ENCODE results near the gene KRTAP13-2.

KRTAP13-2 gene

DNA sequence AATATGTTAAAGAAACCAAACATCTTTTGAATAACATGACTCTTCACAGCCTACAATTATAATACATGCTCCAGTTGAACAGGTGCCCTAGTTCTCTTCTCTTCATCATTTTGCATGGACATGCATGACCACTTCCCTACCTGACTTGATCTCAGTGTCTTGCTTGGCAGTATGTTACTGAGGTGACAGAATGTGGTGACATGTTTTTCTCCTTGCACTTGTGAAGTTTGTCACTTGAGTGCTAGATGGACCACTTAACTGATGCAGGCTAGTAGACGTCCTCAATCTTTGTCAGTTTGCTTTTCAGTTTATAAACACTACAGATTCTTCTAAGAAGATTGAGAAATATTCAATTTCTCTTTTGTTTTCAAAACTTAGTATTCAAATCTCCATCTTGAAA is 10.1 kb upstream of the KRTAP13-2 start:
- TF ChIP-seq, protein P1, sequence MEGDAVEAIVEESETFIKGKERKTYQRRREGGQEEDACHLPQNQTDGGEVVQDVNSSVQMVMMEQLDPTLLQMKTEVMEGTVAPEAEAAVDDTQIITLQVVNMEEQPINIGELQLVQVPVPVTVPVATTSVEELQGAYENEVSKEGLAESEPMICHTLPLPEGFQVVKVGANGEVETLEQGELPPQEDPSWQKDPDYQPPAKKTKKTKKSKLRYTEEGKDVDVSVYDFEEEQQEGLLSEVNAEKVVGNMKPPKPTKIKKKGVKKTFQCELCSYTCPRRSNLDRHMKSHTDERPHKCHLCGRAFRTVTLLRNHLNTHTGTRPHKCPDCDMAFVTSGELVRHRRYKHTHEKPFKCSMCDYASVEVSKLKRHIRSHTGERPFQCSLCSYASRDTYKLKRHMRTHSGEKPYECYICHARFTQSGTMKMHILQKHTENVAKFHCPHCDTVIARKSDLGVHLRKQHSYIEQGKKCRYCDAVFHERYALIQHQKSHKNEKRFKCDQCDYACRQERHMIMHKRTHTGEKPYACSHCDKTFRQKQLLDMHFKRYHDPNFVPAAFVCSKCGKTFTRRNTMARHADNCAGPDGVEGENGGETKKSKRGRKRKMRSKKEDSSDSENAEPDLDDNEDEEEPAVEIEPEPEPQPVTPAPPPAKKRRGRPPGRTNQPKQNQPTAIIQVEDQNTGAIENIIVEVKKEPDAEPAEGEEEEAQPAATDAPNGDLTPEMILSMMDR (IDR thresholded peaks at IDR 0.05), result no peak
- intact Hi-C loops (cut with DNase I; ENCODE audit: low total_unique reads), result no loop called here

GRCh38 chr21:30355906-30356305 is 16.2 kb downstream of the KRTAP13-2 start:
- no peak overlapping the region for H3K27ac ChIP-seq
- TF ChIP-seq, protein P1 (IDR thresholded peaks at IDR 0.05), result no peak
- H3K4me1 ChIP-seq, result peaks cover 0 to 13% (median 2%) of the 10 kb centered on the region in 4 donors
- no peak overlapping the region for H3K4me3 ChIP-seq
- no peak for DNase-seq
- intact Hi-C loops (cut with DNase I; ENCODE audit: low total_unique reads), result no loop called here
- H3K36me3 ChIP-seq, result no peaks in the 10 kb centered on the region
- no peaks in the 10 kb centered on the region for H3K27me3 ChIP-seq
- H3K9me3 ChIP-seq, result no peaks in the 10 kb centered on the region

More for the DNA sequence above, 10.1 kb upstream of the KRTAP13-2 start:
- no peak overlapping the region for H3K4me3 ChIP-seq
- H3K4me1 ChIP-seq, result no peaks in the 10 kb centered on the region
- no peaks in the 10 kb centered on the region for H3K36me3 ChIP-seq
- H3K9me3 ChIP-seq, result no peaks in the 10 kb centered on the region
- H3K27ac ChIP-seq, result no peak overlapping the region
- DNase-seq, result no peak
- no peaks in the 10 kb centered on the region for H3K27me3 ChIP-seq

GRCh38 chr21:30354308-30355005 is 17.6 kb downstream of the KRTAP13-2 start:
- TF ChIP-seq, protein P1 (IDR thresholded peaks at IDR 0.05), result no peak
- H3K27me3 ChIP-seq, result no peaks in the 10 kb centered on the region
- no peak overlapping the region for H3K27ac ChIP-seq
- DNase-seq, result no peak
- no peaks in the 10 kb centered on the region for H3K36me3 ChIP-seq
- peaks cover 0 to 13% (median 2%) of the 10 kb centered on the region in 4 donors for H3K4me1 ChIP-seq
- H3K9me3 ChIP-seq, result no peaks in the 10 kb centered on the region
- intact Hi-C loops (cut with DNase I; ENCODE audit: low total_unique reads), result no loop called here
- H3K4me3 ChIP-seq, result no peak overlapping the region

GRCh38 chr21:30351534-30351933 is 20.5 kb downstream of the KRTAP13-2 start:
- no peak overlapping the region for H3K4me3 ChIP-seq
- H3K4me1 ChIP-seq, result peaks cover 0 to 13% (median 2%) of the 10 kb centered on the region in 4 donors
- DNase-seq, result no peak
- no peak overlapping the region for H3K27ac ChIP-seq
- H3K36me3 ChIP-seq, result no peaks in the 10 kb centered on the region
- TF ChIP-seq, protein P1 (IDR thresholded peaks at IDR 0.05), result no peak
- H3K9me3 ChIP-seq, result no peaks in the 10 kb centered on the region
- no peaks in the 10 kb centered on the region for H3K27me3 ChIP-seq
- intact Hi-C loops (cut with DNase I; ENCODE audit: low total_unique reads), result no loop called here

DNA sequence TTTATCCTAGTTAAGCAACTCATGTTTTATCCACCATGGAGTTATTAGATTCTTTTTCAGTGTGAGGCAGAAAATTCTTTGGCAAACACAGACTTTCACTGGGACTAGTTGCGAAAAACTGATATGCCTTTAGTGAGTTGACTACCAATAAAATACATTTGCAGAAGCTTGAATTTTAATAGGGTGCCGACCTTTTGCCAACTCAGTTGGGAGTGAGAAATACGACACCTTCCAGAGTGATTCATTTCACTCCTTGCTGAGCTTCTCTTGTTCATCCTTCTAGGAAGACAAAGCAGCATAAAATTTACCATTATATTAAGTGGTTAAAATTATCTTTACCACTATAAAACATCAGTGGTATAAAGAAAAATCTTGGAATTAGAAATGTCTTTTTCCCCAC is 22.5 kb downstream of the KRTAP13-2 start:
- H3K27me3 ChIP-seq, result no peaks in the 10 kb centered on the region
- intact Hi-C loops (cut with DNase I; ENCODE audit: low total_unique reads), result no loop called here
- H3K36me3 ChIP-seq, result no peaks in the 10 kb centered on the region
- H3K27ac ChIP-seq, result no peak overlapping the region
- no peak overlapping the region for H3K4me3 ChIP-seq
- H3K4me1 ChIP-seq, result no peaks in the 10 kb centered on the region
- TF ChIP-seq, protein P1 (IDR thresholded peaks at IDR 0.05), result no peak
- no peak for DNase-seq
- no peaks in the 10 kb centered on the region for H3K9me3 ChIP-seq

Data from tibial artery (tissue), 4 donors.